ENCODE data around the gene NDRG3.

- TF ChIP-seq CTCF (IDR thresholded peaks at IDR 0.05; ENCODE audit: poor library complexity, severe bottlenecking) = no peak
- no peak for TF ChIP-seq MXI1 (conservative IDR thresholded peaks at IDR 0.05; ENCODE audit: poor library complexity, severe bottlenecking)
- TF ChIP-seq SMC3 (conservative IDR thresholded peaks at IDR 0.05; ENCODE audit: poor library complexity) = no peak
- no peak for TF ChIP-seq EZH2 (IDR thresholded peaks at IDR 0.05; ENCODE audit: borderline replicate concordance, insufficient read depth, low read length, poor library complexity, severe bottlenecking)
- TF ChIP-seq POLR2AphosphoS5 (IDR thresholded peaks at IDR 0.05) = no peak
Observed at GRCh38 chr20:36777167-36777566, 31.3 kb upstream of the NDRG3 start.
